MCF 10A (cell line): Measurements from ENCODE around the gene TRAPPC6A. TPM values are rescaled to one million over a fixed set of nuclear protein-coding genes. Genes with fewer than 3 reads are reported as not detected.
A peak's percentile ranks its signal among the peaks of the same experiment; 100 is the strongest.

Source experiments
- BruUV-seq: library from RNA; stranded (reverse); fragments of 400-500 nt; replicated peaks from 2 replicates; lab custom pipeline; 2021; lab: Mats Ljungman, UMichigan
- CTCF ChIA-PET: fragments of 300-600 bp; sonication (Branson Sonifier 250); formaldehyde crosslinking; extraction: SDS; loops from one replicate; lab custom pipeline; 2021; ENCODE audit warnings: antibody characterized with exemption, inconsistent platforms; lab: Yijun Ruan, JAX
- POLR2A ChIA-PET: fragments of 300-600, 350-650 bp; sonication (Branson Sonifier 250); formaldehyde crosslinking; extraction: SDS; loops from one replicate; lab custom pipeline; 2020; ENCODE audit warnings: antibody characterized with exemption, inconsistent platforms; lab: Yijun Ruan, JAX
- DNase-seq: peaks from one replicate; pipeline ENCODE4 v3.0.0-alpha.2; 2018; ENCODE audit not compliant: unreplicated experiment
- H3K27ac Mint-ChIP-seq: one replicate; pipeline ENCODE4 v1.8.0; 2022; ENCODE audit warnings: mild to moderate bottlenecking, low read depth, mixed read lengths; ENCODE audit not compliant: unreplicated experiment
- H3K27me3 Mint-ChIP-seq: one replicate; pipeline ENCODE4 v1.8.0; 2022; ENCODE audit warnings: mixed read lengths; ENCODE audit not compliant: insufficient read depth, unreplicated experiment
- H3K36me3 Mint-ChIP-seq: one replicate; pipeline ENCODE4 v1.8.0; 2022; ENCODE audit warnings: mild to moderate bottlenecking, moderate library complexity, mixed read lengths; ENCODE audit not compliant: insufficient read depth, unreplicated experiment
- H3K4me1 Mint-ChIP-seq: one replicate; pipeline ENCODE4 v1.8.0; 2022; ENCODE audit warnings: mixed read lengths; ENCODE audit not compliant: insufficient read depth, unreplicated experiment
- H3K4me3 Mint-ChIP-seq: one replicate; pipeline ENCODE4 v1.8.0; 2022; ENCODE audit warnings: mild to moderate bottlenecking, moderate library complexity, mixed read lengths; ENCODE audit not compliant: unreplicated experiment
- H3K9me3 Mint-ChIP-seq: one replicate; pipeline ENCODE4 v1.8.0; 2022; ENCODE audit warnings: mixed read lengths; ENCODE audit not compliant: unreplicated experiment
- CTCF ChIP-seq: fragments of 200-600 bp; IDR thresholded peaks from one replicate; pipeline ENCODE4 v1.8.0; 2022; ENCODE audit warnings: antibody characterized with exemption, mild to moderate bottlenecking; ENCODE audit not compliant: unreplicated experiment
- intact Hi-C: fragments of 100-400 bp; cut with micrococcal nuclease; formaldehyde crosslinking; loops from 2 replicates; pipeline ENCODE4 v1.14.1; 2022
- total RNA-seq: library from RNA; stranded (reverse); gene quantifications from 2 replicates; pipeline ENCODE4 v1.2.3, GENCODE V29; 2022

Gene TRAPPC6A
- total RNA-seq, 1 experiment from 2014 or later = 14.4 TPM

- ChIA-PET POLR2A (no interaction called here), CTCF (interaction anchor here (0.6 kb wide), 1 partner anchor 24 kb away, joined by 4 read pairs; no protein-coding TSS in a partner anchor)
- no peaks in the 10 kb centered on the region for H3K36me3 Mint-ChIP-seq
- no peak overlapping the region for H3K4me3 Mint-ChIP-seq
- no TSS peak for BruUV-seq
- DNase-seq = no peak
- no peaks in the 10 kb centered on the region for H3K9me3 Mint-ChIP-seq
- H3K27ac Mint-ChIP-seq = no peak overlapping the region
- intact Hi-C loops = no loop called here
- peaks cover 13% of the 10 kb centered on the region for H3K4me1 Mint-ChIP-seq
- TF ChIP-seq CTCF = no peak
- H3K27me3 Mint-ChIP-seq = peaks cover 1% of the 10 kb centered on the region
These were observed 38.6 kb upstream of the TRAPPC6A start for GRCh38 chr19:45216667-45217066.

- Mint-ChIP-seq H3K36me3 (peaks cover 4% of the 10 kb centered on the region), H3K4me3 (peak overlapping the region; percentile 33), H3K4me1 (peaks cover 18% of the 10 kb centered on the region), H3K9me3 (no peaks in the 10 kb centered on the region), H3K27me3 (no peaks in the 10 kb centered on the region), H3K27ac (no peak overlapping the region)
- ChIA-PET POLR2A (interaction anchor here (1.3 kb wide), 1 partner anchor 14 kb away, joined by 3 read pairs; no protein-coding TSS in a partner anchor), CTCF (interaction anchor here (0.8 kb wide), 1 partner anchor 124 kb away, joined by 3 read pairs; no protein-coding TSS in a partner anchor)
- BruUV-seq = no TSS peak
- no peak for TF ChIP-seq CTCF
- DNase-seq = peak; percentile 36
- intact Hi-C loops = no loop called here
These were observed 37.6 kb upstream of the TRAPPC6A start for GRCh38 chr19:45215391-45216191.

- BruUV-seq = no TSS peak
- Mint-ChIP-seq H3K4me1 (peaks cover 23% of the 10 kb centered on the region), H3K27me3 (no peaks in the 10 kb centered on the region), H3K27ac (peak overlapping the region; percentile 63), H3K36me3 (peaks cover 4% of the 10 kb centered on the region), H3K4me3 (no peak overlapping the region), H3K9me3 (no peaks in the 10 kb centered on the region)
- ChIA-PET POLR2A (interaction anchor here (0.7 to 1.0 kb wide), 2 partner anchors 16 to 35 kb away, joined by 3 read pairs; partner anchors contain the start of genes BLOC1S3 and TRAPPC6A), CTCF (interaction anchor here (0.6 to 1.0 kb wide), 3 partner anchors 25 to 194 kb away, joined by 3 read pairs; no protein-coding TSS in a partner anchor)
- TF ChIP-seq CTCF = no peak
- no peak for DNase-seq
- intact Hi-C loops = no loop called here
These were observed 35.0 kb upstream of the TRAPPC6A start for GRCh38 chr19:45213031-45213430.

- H3K36me3 Mint-ChIP-seq = peaks cover 4% of the 10 kb centered on the region
- TF ChIP-seq CTCF = no peak
- DNase-seq = peak; percentile 59
- BruUV-seq = no TSS peak
- no peaks in the 10 kb centered on the region for H3K9me3 Mint-ChIP-seq
- no peaks in the 10 kb centered on the region for H3K27me3 Mint-ChIP-seq
- H3K27ac Mint-ChIP-seq = peak overlapping the region; percentile 35
- H3K4me1 Mint-ChIP-seq = peaks cover 23% of the 10 kb centered on the region
- intact Hi-C loops = no loop called here
- no peak overlapping the region for H3K4me3 Mint-ChIP-seq
- ChIA-PET CTCF (interaction anchor here (0.6 to 0.8 kb wide), 2 partner anchors 83 to 296 kb away, joined by 3 read pairs; no protein-coding TSS in a partner anchor), POLR2A (interaction anchor here (1.5 kb wide), 1 partner anchor 33 kb away, joined by 6 read pairs; the partner anchor contains the start of genes BLOC1S3 and TRAPPC6A)
These were observed 33.8 kb upstream of the TRAPPC6A start for GRCh38 chr19:45211751-45212381.
